Stimulated activated CD4-positive, alpha-beta T cell treated with anti-CD3 and anti-CD28 coated beads, TNF-alpha, amount 100 ng/mL, for 24 hours (primary cell): ENCODE measurements around the gene MRPL23.

ENCODE experiments used
- DNase-seq, 3 experiments: peaks; one replicate each; pipeline ENCODE4 v3.0.0-alpha.2; 2020; ENCODE audit warnings: low read depth in 3 of 3

MRPL23 gene

GRCh38 chr11:1921574-1922141 is 25.5 kb upstream of the MRPL23 start:
- DNase-seq = no peak

- DNase-seq = no peak
Observed at GRCh38 chr11:1922481-1923081, 24.6 kb upstream of the MRPL23 start.

- no peak for DNase-seq
Observed at GRCh38 chr11:1923201-1923956, 23.8 kb upstream of the MRPL23 start.

GRCh38 chr11:1924181-1924580 is 23.0 kb upstream of the MRPL23 start:
- DNase-seq = no peak

GRCh38 chr11:1924646-1925372 is 22.3 kb upstream of the MRPL23 start:
- no peak for DNase-seq

GRCh38 chr11:1925373-1926155 is 21.6 kb upstream of the MRPL23 start:
- no peak for DNase-seq

- no peak for DNase-seq
Observed at GRCh38 chr11:1926156-1927025, 20.7 kb upstream of the MRPL23 start.

GRCh38 chr11:1927026-1927847 is 19.9 kb upstream of the MRPL23 start:
- no peak for DNase-seq

GRCh38 chr11:1927848-1928469 is 19.2 kb upstream of the MRPL23 start:
- DNase-seq = no peak

- DNase-seq = no peak
Observed at GRCh38 chr11:1928470-1928890, 18.7 kb upstream of the MRPL23 start.

GRCh38 chr11:1928891-1929541 is 18.1 kb upstream of the MRPL23 start:
- DNase-seq = no peak

- no peak for DNase-seq
Observed at GRCh38 chr11:1929621-1930461, 17.3 kb upstream of the MRPL23 start.

GRCh38 chr11:1930462-1930830 is 16.7 kb upstream of the MRPL23 start:
- DNase-seq = no peak

- DNase-seq = no peak
Observed at GRCh38 chr11:1931341-1932104, 15.6 kb upstream of the MRPL23 start.

- no peak for DNase-seq
Observed at GRCh38 chr11:1932105-1932480, 15.0 kb upstream of the MRPL23 start.

GRCh38 chr11:1932681-1933080 is 14.5 kb upstream of the MRPL23 start:
- no peak for DNase-seq
